PFSK-1 (cell line): ENCODE data around the gene PTTG1IP.

Source experiments
- FOXP2 ChIP-seq: optimal IDR thresholded peaks from 2 replicates; pipeline ENCODE3; 2011; ENCODE audit warnings: borderline replicate concordance, control low read depth, inconsistent platforms; ENCODE audit not compliant: insufficient read depth; ENCODE audit errors: extremely low read length, extremely low read depth
- POLR2AphosphoS5 ChIP-seq: IDR thresholded peaks from 2 replicates; pipeline ENCODE4 v1.6.1; 2012; ENCODE audit warnings: low read depth, mild to moderate bottlenecking, control low read depth, low read length, moderate library complexity
- REST ChIP-seq, 2 experiments: IDR thresholded peaks; 2 replicates each; pipeline versions ENCODE4 v1.6.1 to v1.8.0; 2011 to 2012; ENCODE audit warnings: low read depth in 2 of 2, low read length in 2 of 2, control low read depth in 1 of 2, inconsistent platforms in 1 of 2, mild to moderate bottlenecking in 1 of 2, moderate library complexity in 1 of 2; ENCODE audit not compliant: insufficient read depth in 1 of 2
- SIN3A ChIP-seq: IDR thresholded peaks from 2 replicates; pipeline ENCODE4 v1.6.1; 2012; ENCODE audit warnings: mild to moderate bottlenecking, low read length, moderate library complexity, borderline replicate concordance; ENCODE audit not compliant: insufficient read depth
- TAF1 ChIP-seq: IDR thresholded peaks from 2 replicates; pipeline ENCODE4 v1.6.1; 2012; ENCODE audit warnings: low read length, control low read depth, borderline replicate concordance; ENCODE audit not compliant: insufficient read depth

PTTG1IP gene

GRCh38 chr21:44911068-44911383, 37.5 kb upstream of the PTTG1IP start:
- TF ChIP-seq POLR2AphosphoS5 = no peak
- TF ChIP-seq TAF1 = no peak

GRCh38 chr21:44910229-44911067, 37.0 kb upstream of the PTTG1IP start:
- no peak for TF ChIP-seq POLR2AphosphoS5
- no peak for TF ChIP-seq REST (IDR thresholded peaks at IDR 0.05; ENCODE audit: insufficient read depth in 1 of 2, low read depth in 2 of 2, low read length in 2 of 2)
- TF ChIP-seq TAF1 = no peak
- no peak for TF ChIP-seq FOXP2
- TF ChIP-seq SIN3A = no peak

GRCh38 chr21:44909719-44910118, 36.2 kb upstream of the PTTG1IP start:
- TF ChIP-seq TAF1 (no peak), SIN3A (no peak)

- TF ChIP-seq REST (IDR thresholded peaks at IDR 0.05; ENCODE audit: insufficient read depth in 1 of 2, low read depth in 2 of 2, low read length in 2 of 2) = no peak
- no peak for TF ChIP-seq SIN3A
- no peak for TF ChIP-seq POLR2AphosphoS5
- no peak for TF ChIP-seq TAF1
- TF ChIP-seq FOXP2 = no peak
These were observed 35.4 kb upstream of the PTTG1IP start for GRCh38 chr21:44908908-44909307.

- no peak for TF ChIP-seq POLR2AphosphoS5
- no peak for TF ChIP-seq TAF1
- TF ChIP-seq SIN3A = no peak
- no peak for TF ChIP-seq FOXP2
- TF ChIP-seq REST (IDR thresholded peaks at IDR 0.05; ENCODE audit: insufficient read depth in 1 of 2, low read depth in 2 of 2, low read length in 2 of 2) = no peak
These were observed 34.7 kb upstream of the PTTG1IP start for GRCh38 chr21:44907966-44908895.
